ENCODE measurements around the gene NUCKS1.

Gene NUCKS1

DNA sequence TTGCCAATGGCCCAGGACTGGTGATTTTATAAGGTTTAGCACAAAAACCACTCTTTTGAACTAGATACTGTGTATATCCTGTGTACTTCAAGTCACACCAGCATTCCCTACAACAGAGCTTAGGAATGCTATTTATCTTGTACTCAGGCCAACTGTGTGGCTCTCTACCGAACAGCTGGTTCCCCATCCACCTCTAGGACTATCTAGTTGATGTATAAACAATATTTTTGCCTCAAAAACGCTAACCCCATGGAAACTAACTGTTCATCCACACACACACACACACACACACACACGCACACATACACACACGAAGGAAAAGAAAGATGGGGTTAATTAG, 41.0 kb downstream of the NUCKS1 start:
- no peaks in the 10 kb centered on the region for H3K9me3 ChIP-seq (ENCODE audit: control insufficient read depth, low read length)
- H3K4me1 ChIP-seq: peaks cover 3% of the 10 kb centered on the region
- H3K79me2 ChIP-seq: no peaks in the 10 kb centered on the region
- no peaks in the 10 kb centered on the region for H3K36me3 ChIP-seq (ENCODE audit: control insufficient read depth, insufficient read depth, low read length)
- no peak overlapping the region for H2AFZ ChIP-seq
- H3K9ac ChIP-seq: no peak overlapping the region
- H3K27me3 ChIP-seq (ENCODE audit: control insufficient read depth, insufficient read depth, low read length): no peaks in the 10 kb centered on the region
- no peak overlapping the region for H3K4me2 ChIP-seq (ENCODE audit: low read length)
- TF ChIP-seq, protein P1, sequence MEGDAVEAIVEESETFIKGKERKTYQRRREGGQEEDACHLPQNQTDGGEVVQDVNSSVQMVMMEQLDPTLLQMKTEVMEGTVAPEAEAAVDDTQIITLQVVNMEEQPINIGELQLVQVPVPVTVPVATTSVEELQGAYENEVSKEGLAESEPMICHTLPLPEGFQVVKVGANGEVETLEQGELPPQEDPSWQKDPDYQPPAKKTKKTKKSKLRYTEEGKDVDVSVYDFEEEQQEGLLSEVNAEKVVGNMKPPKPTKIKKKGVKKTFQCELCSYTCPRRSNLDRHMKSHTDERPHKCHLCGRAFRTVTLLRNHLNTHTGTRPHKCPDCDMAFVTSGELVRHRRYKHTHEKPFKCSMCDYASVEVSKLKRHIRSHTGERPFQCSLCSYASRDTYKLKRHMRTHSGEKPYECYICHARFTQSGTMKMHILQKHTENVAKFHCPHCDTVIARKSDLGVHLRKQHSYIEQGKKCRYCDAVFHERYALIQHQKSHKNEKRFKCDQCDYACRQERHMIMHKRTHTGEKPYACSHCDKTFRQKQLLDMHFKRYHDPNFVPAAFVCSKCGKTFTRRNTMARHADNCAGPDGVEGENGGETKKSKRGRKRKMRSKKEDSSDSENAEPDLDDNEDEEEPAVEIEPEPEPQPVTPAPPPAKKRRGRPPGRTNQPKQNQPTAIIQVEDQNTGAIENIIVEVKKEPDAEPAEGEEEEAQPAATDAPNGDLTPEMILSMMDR (IDR thresholded peaks at IDR 0.05): no peak
- no peak overlapping the region for H3K27ac ChIP-seq
- no peak overlapping the region for H3K4me3 ChIP-seq (ENCODE audit: low read depth, low read length)

DNA sequence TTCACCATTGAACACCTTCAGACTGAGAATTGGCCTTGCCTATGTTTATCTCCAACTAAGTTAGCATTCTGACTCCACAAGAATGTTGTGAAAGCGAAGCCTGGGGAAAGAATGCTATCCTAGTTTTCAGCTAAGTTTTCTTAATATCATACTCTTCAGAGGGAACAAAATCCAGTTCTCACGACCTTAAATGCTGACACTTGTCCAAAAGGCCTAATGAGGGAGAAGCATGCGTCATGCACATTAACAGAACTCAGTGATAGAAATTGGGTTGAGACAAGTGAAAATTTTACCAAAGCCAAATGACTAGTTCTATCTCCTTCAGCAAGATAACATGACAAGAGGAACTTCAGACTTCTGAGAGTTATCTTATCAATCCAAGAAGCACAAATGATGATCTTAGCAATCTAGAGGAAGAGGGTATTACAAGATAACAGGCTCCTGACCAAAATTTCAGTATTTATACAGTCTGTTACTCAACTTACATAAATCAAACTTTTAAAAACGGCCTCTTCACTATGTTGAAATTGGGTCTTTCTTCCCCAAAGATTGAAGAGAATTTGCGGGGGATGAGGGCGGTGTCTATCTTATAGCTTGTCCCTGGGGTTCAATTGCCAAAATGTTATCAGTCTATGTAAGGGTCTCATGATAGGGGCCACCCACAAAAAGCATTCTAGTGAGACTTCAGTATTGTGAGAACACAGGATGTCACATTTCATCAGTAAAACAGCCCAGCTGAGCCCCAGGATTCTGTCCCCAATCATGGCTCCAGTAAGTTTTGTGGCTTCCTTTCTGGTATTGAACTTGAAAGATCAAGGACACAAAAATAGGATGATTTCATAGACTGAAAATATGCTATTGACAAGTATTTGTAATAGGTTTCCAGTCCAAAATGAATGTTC, 43.1 kb downstream of the NUCKS1 start:
- no peaks in the 10 kb centered on the region for H3K79me2 ChIP-seq
- H2AFZ ChIP-seq: no peak overlapping the region
- H3K27me3 ChIP-seq (ENCODE audit: control insufficient read depth, insufficient read depth, low read length): no peaks in the 10 kb centered on the region
- peaks cover 3% of the 10 kb centered on the region for H3K4me1 ChIP-seq
- H3K9ac ChIP-seq: no peak overlapping the region
- no peak overlapping the region for H3K4me2 ChIP-seq (ENCODE audit: low read length)
- H3K36me3 ChIP-seq (ENCODE audit: control insufficient read depth, insufficient read depth, low read length): no peaks in the 10 kb centered on the region
- H3K4me3 ChIP-seq (ENCODE audit: low read depth, low read length): no peak overlapping the region
- H3K9me3 ChIP-seq (ENCODE audit: control insufficient read depth, low read length): no peaks in the 10 kb centered on the region
- no peak overlapping the region for H3K27ac ChIP-seq
- TF ChIP-seq, protein P1 (IDR thresholded peaks at IDR 0.05): no peak

DNA sequence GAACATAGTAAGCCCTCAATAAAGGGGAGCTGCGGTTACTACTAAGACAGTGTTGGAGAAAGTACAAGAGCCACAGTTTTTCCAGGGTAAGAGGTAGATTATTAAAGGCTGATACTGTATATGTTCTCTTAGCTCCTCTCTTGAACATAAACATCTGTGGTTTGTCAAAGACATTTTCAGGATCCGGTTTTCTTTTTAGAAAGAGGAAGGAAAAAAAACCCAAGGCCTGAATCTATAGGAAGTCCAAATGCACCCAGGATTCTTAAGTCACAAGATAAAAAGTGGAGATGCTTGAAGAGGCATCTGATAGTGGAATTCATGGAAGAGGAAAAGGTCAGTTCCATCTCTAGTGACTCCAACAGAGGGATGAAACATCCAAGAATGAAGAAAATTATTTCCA, 45.1 kb downstream of the NUCKS1 start:
- TF ChIP-seq, protein P1 (IDR thresholded peaks at IDR 0.05): no peak
- no peak overlapping the region for H3K27ac ChIP-seq
- H3K4me1 ChIP-seq: no peaks in the 10 kb centered on the region

DNA sequence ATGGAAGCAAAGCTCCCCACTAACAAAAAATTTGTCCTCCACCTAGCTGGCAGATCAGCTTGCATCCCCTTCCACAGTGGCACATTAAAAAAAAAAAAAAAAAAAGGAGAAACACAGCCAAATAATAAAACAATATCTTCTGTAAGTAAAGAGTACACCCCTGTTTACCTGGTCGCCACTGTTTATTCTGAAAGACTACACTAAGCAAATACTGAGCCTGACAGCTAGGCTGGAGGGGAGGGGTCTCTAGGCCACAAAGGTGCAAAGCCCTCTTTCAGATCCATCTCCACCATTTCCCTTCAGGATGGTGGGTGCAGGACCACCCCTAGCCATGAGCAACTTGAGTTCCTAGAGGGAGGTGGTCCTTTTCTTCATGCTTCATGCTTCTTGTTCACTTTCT, 46.9 kb downstream of the NUCKS1 start:
- Histone ChIP-seq H3K4me2 (ENCODE audit: low read length) (no peak overlapping the region), H3K79me2 (no peaks in the 10 kb centered on the region), H2AFZ (no peak overlapping the region), H3K4me1 (no peaks in the 10 kb centered on the region), H3K9me3 (ENCODE audit: control insufficient read depth, low read length) (no peaks in the 10 kb centered on the region), H3K9ac (no peak overlapping the region), H3K4me3 (ENCODE audit: low read depth, low read length) (no peak overlapping the region), H3K27ac (no peak overlapping the region), H3K36me3 (ENCODE audit: control insufficient read depth, insufficient read depth, low read length) (no peaks in the 10 kb centered on the region), H3K27me3 (ENCODE audit: control insufficient read depth, insufficient read depth, low read length) (no peaks in the 10 kb centered on the region)
- TF ChIP-seq, protein P1 (IDR thresholded peaks at IDR 0.05): no peak

More for the DNA sequence above, 45.1 kb downstream of the NUCKS1 start:
- Histone ChIP-seq H3K9ac (no peak overlapping the region), H3K4me3 (ENCODE audit: low read depth, low read length) (no peak overlapping the region), H3K9me3 (ENCODE audit: control insufficient read depth, low read length) (no peaks in the 10 kb centered on the region), H3K4me2 (ENCODE audit: low read length) (no peak overlapping the region), H3K79me2 (no peaks in the 10 kb centered on the region), H3K36me3 (ENCODE audit: control insufficient read depth, insufficient read depth, low read length) (no peaks in the 10 kb centered on the region), H3K27me3 (ENCODE audit: control insufficient read depth, insufficient read depth, low read length) (no peaks in the 10 kb centered on the region), H2AFZ (no peak overlapping the region)

DNA sequence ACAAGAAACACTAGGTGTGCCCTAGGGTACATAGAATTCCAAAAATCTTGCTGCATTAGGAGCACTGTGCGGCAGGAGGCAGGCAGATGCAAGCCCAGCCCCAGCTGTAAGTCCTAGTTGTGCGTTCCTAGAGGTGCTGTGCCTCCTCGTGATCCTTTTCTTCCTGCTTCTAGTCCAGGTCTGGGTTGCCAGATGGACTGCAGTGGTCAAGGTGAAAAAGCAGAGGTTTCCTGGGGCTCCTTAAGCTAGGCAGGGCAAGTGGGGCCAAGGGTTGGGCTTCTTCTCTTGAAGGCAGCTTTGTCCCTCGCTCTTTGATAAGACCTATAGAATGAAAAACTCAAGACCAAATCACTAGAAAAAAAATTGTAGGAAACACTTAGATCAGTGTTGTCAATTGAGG, 48.1 kb downstream of the NUCKS1 start:
- H3K4me2 ChIP-seq (ENCODE audit: low read length): no peak overlapping the region
- H3K4me1 ChIP-seq: no peaks in the 10 kb centered on the region
- no peaks in the 10 kb centered on the region for H3K9me3 ChIP-seq (ENCODE audit: control insufficient read depth, low read length)
- no peak overlapping the region for H3K4me3 ChIP-seq (ENCODE audit: low read depth, low read length)
- no peaks in the 10 kb centered on the region for H3K36me3 ChIP-seq (ENCODE audit: control insufficient read depth, insufficient read depth, low read length)
- no peaks in the 10 kb centered on the region for H3K79me2 ChIP-seq
- TF ChIP-seq, protein P1 (IDR thresholded peaks at IDR 0.05): no peak
- H3K27ac ChIP-seq: no peak overlapping the region
- no peak overlapping the region for H3K9ac ChIP-seq
- no peaks in the 10 kb centered on the region for H3K27me3 ChIP-seq (ENCODE audit: control insufficient read depth, insufficient read depth, low read length)
- no peak overlapping the region for H2AFZ ChIP-seq

Measured in parathyroid adenoma (tissue), 2 donors.